ENCODE data around the gene MCF2L. TPM values are rescaled to one million over a fixed set of nuclear protein-coding genes. Genes with fewer than 3 reads are reported as not detected.

The MCF2L gene
- total RNA-seq, 3 donors from 2014 or later: 33.4 to 77.3 (median 38.6) TPM

- no peaks in the 10 kb centered on the region for H3K36me3 ChIP-seq
- H3K27ac ChIP-seq: no peak overlapping the region
- no peak for DNase-seq (ENCODE audit: low spot score in 2 of 2)
- H3K4me1 ChIP-seq: no peaks in the 10 kb centered on the region
- no peaks in the 10 kb centered on the region for H3K9me3 ChIP-seq
- TF ChIP-seq POLR2AphosphoS5 (IDR thresholded peaks at IDR 0.05) (no peak), CTCF (IDR thresholded peaks at IDR 0.05) (no peak), POLR2A (IDR thresholded peaks at IDR 0.05) (no peak)
- intact Hi-C loops (cut with DNase I; ENCODE audit: low total_unique reads): no loop called here
- no peak overlapping the region for H3K4me3 ChIP-seq
- no peaks in the 10 kb centered on the region for H3K27me3 ChIP-seq
Observed at GRCh38 chr13:112999414-113000177, 30.6 kb downstream of the MCF2L start.

- H3K4me3 ChIP-seq: no peak overlapping the region
- TF ChIP-seq CTCF (IDR thresholded peaks at IDR 0.05) (no peak), POLR2AphosphoS5 (IDR thresholded peaks at IDR 0.05) (no peak), POLR2A (IDR thresholded peaks at IDR 0.05) (no peak)
- no peaks in the 10 kb centered on the region for H3K36me3 ChIP-seq
- H3K27me3 ChIP-seq: no peaks in the 10 kb centered on the region
- H3K4me1 ChIP-seq: no peaks in the 10 kb centered on the region
- intact Hi-C loops (cut with DNase I; ENCODE audit: low total_unique reads): no loop called here
- DNase-seq (ENCODE audit: low spot score in 2 of 2): no peak
- H3K9me3 ChIP-seq: no peaks in the 10 kb centered on the region
- H3K27ac ChIP-seq: no peak overlapping the region
Observed at GRCh38 chr13:113000575-113000974, 31.6 kb downstream of the MCF2L start.

- Histone ChIP-seq H3K4me3 (peak overlapping the region in 2 of 3 donors; percentile 47 to 69), H3K36me3 (no peaks in the 10 kb centered on the region), H3K27ac (peak overlapping the region; percentile 13 to 43)
Observed at GRCh38 chr13:113001241-113002140, 32.5 kb downstream of the MCF2L start.

GRCh38 chr13:113002206-113002912, 33.3 kb downstream of the MCF2L start:
- H3K36me3 ChIP-seq: no peaks in the 10 kb centered on the region
- intact Hi-C loops (cut with DNase I; ENCODE audit: low total_unique reads): no loop called here
- DNase-seq (ENCODE audit: low spot score in 2 of 2): no peak
- H3K27me3 ChIP-seq: no peaks in the 10 kb centered on the region
- no peaks in the 10 kb centered on the region for H3K9me3 ChIP-seq
- peak overlapping the region in 2 of 3 donors; percentile 47 to 69 for H3K4me3 ChIP-seq
- peak in 2 of 3 donors; percentile 19 to 42 for TF ChIP-seq CTCF (IDR thresholded peaks at IDR 0.05)
- no peak for TF ChIP-seq POLR2A (IDR thresholded peaks at IDR 0.05)
- H3K27ac ChIP-seq: peak overlapping the region in 1 of 2 donors; percentile 43
- H3K4me1 ChIP-seq: no peaks in the 10 kb centered on the region

More at GRCh38 chr13:113001241-113002140, 32.5 kb downstream of the MCF2L start:
- Histone ChIP-seq H3K27me3 (no peaks in the 10 kb centered on the region), H3K9me3 (no peaks in the 10 kb centered on the region), H3K4me1 (no peaks in the 10 kb centered on the region)
- intact Hi-C loops (cut with DNase I; ENCODE audit: low total_unique reads): no loop called here
- peak in 1 of 2 donors; percentile 67 for DNase-seq (ENCODE audit: low spot score in 2 of 2)
- no peak for TF ChIP-seq POLR2AphosphoS5 (IDR thresholded peaks at IDR 0.05)
- TF ChIP-seq POLR2A (IDR thresholded peaks at IDR 0.05): no peak
- TF ChIP-seq CTCF (IDR thresholded peaks at IDR 0.05): no peak

All from breast epithelium (tissue), 4 donors.